Activated CD4-positive, alpha-beta memory T cell treated with anti-CD3 and anti-CD28 coated beads, Interleukin-2, amount 10 ng/mL, durations not matched to agents 7 days and 5 days (primary cell): Measurements from ENCODE around the gene GTF3C6. TPM values are rescaled to one million over a fixed set of nuclear protein-coding genes. Genes with fewer than 3 reads are reported as not detected.
"Not testable (repeated sequence)": the region's sequence is repeated elsewhere in the genome, so short reads cannot be mapped to it uniquely, and the experiment has no call there.

Experiments
- CTCF ChIA-PET: fragments of 350-600 bp; sonication (Branson Sonifier 250); formaldehyde crosslinking; loops from one replicate; lab custom pipeline; 2021; ENCODE audit warnings: antibody characterized with exemption, inconsistent platforms; lab: Charles Lee
- POLR2A ChIA-PET: fragments of 350-600 bp; sonication (Branson Sonifier 250); formaldehyde crosslinking; loops from one replicate; lab custom pipeline; 2021; ENCODE audit warnings: antibody characterized with exemption; lab: Charles Lee
- DNase-seq: peaks from one replicate; pipeline ENCODE4 v3.0.0-alpha.2; 2020
- H3K27ac Mint-ChIP-seq: one replicate; pipeline ENCODE4 v1.8.0; 2021; ENCODE audit warnings: mild to moderate bottlenecking, mixed read lengths
- H3K27me3 Mint-ChIP-seq: one replicate; pipeline ENCODE4 v1.8.0; 2021; ENCODE audit warnings: mixed read lengths
- H3K36me3 Mint-ChIP-seq: one replicate; pipeline ENCODE4 v1.8.0; 2021; ENCODE audit warnings: low read depth, mixed read lengths
- H3K4me1 Mint-ChIP-seq: one replicate; pipeline ENCODE4 v1.8.0; 2021; ENCODE audit warnings: mixed read lengths
- H3K4me3 Mint-ChIP-seq: one replicate; pipeline ENCODE4 v1.8.0; 2021; ENCODE audit warnings: mild to moderate bottlenecking, mixed read lengths
- H3K9me3 Mint-ChIP-seq: one replicate; pipeline ENCODE4 v1.8.0; 2021; ENCODE audit warnings: mixed read lengths
- total RNA-seq, 2 experiments: library from RNA; stranded (reverse); gene quantifications; one replicate each; pipeline ENCODE4 v1.2.3, GENCODE V29; 2021

Gene GTF3C6
- total RNA-seq, 2 experiments from 2014 or later = 83.2 to 93.3 TPM

- CTCF ChIA-PET = interaction anchor here (0.9 to 9.8 kb wide), 7 partner anchors 9 to 424 kb away, joined by 3 to 92 read pairs (median 4); no protein-coding TSS in a partner anchor
- POLR2A ChIA-PET = interaction anchor here (0.6 to 1.3 kb wide), 2 partner anchors 76 to 292 kb away, joined by 3 read pairs; partner anchors contain the start of gene AMD1
- H3K4me3 Mint-ChIP-seq = no peak overlapping the region
- no peaks in the 10 kb centered on the region for H3K36me3 Mint-ChIP-seq
- H3K27ac Mint-ChIP-seq = no peak overlapping the region
- H3K9me3 Mint-ChIP-seq = no peaks in the 10 kb centered on the region
- no peak for DNase-seq
- no peaks in the 10 kb centered on the region for H3K27me3 Mint-ChIP-seq
- H3K4me1 Mint-ChIP-seq = peaks cover 7% of the 10 kb centered on the region
These were observed 7.5 kb upstream of the GTF3C6 start for GRCh38 chr6:110951008-110951407.

- Mint-ChIP-seq H3K4me3 (no peak overlapping the region), H3K36me3 (no peaks in the 10 kb centered on the region), H3K9me3 (no peaks in the 10 kb centered on the region), H3K27ac (no peak overlapping the region), H3K27me3 (no peaks in the 10 kb centered on the region), H3K4me1 (peaks cover 10% of the 10 kb centered on the region)
- ChIA-PET CTCF (interaction anchor here (1.5 to 9.8 kb wide), 2 partner anchors 9 to 270 kb away, joined by 8 to 92 read pairs; no protein-coding TSS in a partner anchor), POLR2A (interaction anchor here (0.6 kb wide), 1 partner anchor 77 kb away, joined by 3 read pairs; no protein-coding TSS in a partner anchor)
- DNase-seq = no peak
These were observed 6.3 kb upstream of the GTF3C6 start for GRCh38 chr6:110951986-110952794.

- H3K4me3 Mint-ChIP-seq = no peak overlapping the region
- no peak for DNase-seq
- H3K27me3 Mint-ChIP-seq = no peaks in the 10 kb centered on the region
- H3K27ac Mint-ChIP-seq = no peak overlapping the region
- H3K36me3 Mint-ChIP-seq = peaks cover 3% of the 10 kb centered on the region
- POLR2A ChIA-PET = interaction anchor here (0.6 kb wide), 1 partner anchor 9 kb away, joined by 3 read pairs; no protein-coding TSS in a partner anchor
- peaks cover 15% of the 10 kb centered on the region for H3K4me1 Mint-ChIP-seq
- no peaks in the 10 kb centered on the region for H3K9me3 Mint-ChIP-seq
- CTCF ChIA-PET = interaction anchor here (0.7 to 9.8 kb wide), 3 partner anchors 10 to 271 kb away, joined by 5 to 92 read pairs (median 8); no protein-coding TSS in a partner anchor
These were observed 4.7 kb upstream of the GTF3C6 start for GRCh38 chr6:110953633-110954303.

- Mint-ChIP-seq H3K4me1 (peaks cover 19% of the 10 kb centered on the region), H3K9me3 (no peaks in the 10 kb centered on the region), H3K36me3 (peaks cover 40% of the 10 kb centered on the region), H3K4me3 (peak overlapping the region; percentile 95), H3K27me3 (no peaks in the 10 kb centered on the region), H3K27ac (peak overlapping the region; percentile 57)
- ChIA-PET POLR2A (interaction anchor here (0.6 to 4.0 kb wide), 8 partner anchors 12 to 524 kb away, joined by 3 to 75 read pairs (median 10); partner anchors contain the start of genes AMD1, CDK19 and RPF2), CTCF (interaction anchor here (0.6 to 1.1 kb wide), 4 partner anchors 11 to 108 kb away, joined by 3 to 4 read pairs (median 3); partner anchors contain the start of genes AMD1 and RPF2)
- DNase-seq = no peak
These were observed 1.5 kb downstream of the GTF3C6 start for GRCh38 chr6:110960014-110960390.

GRCh38 chr6:110962636-110963035 lies 4.1 kb downstream of the GTF3C6 start:
- H3K9me3 Mint-ChIP-seq, H3K27me3 Mint-ChIP-seq, CTCF ChIA-PET, DNase-seq, H3K27ac Mint-ChIP-seq, H3K4me3 Mint-ChIP-seq: not testable (repeated sequence)
- peaks cover 15% of the 10 kb centered on the region for H3K4me1 Mint-ChIP-seq
- H3K36me3 Mint-ChIP-seq = peaks cover 65% of the 10 kb centered on the region
- POLR2A ChIA-PET = interaction anchor here (1.5 kb wide), 1 partner anchor 88 kb away, joined by 3 read pairs; the partner anchor contains the start of gene AMD1

GRCh38 chr6:110965629-110966229 lies 7.2 kb downstream of the GTF3C6 start:
- H3K36me3 Mint-ChIP-seq = peaks cover 67% of the 10 kb centered on the region
- peaks cover 1% of the 10 kb centered on the region for H3K4me1 Mint-ChIP-seq
- H3K27ac Mint-ChIP-seq = no peak overlapping the region
- no peaks in the 10 kb centered on the region for H3K27me3 Mint-ChIP-seq
- POLR2A ChIA-PET = interaction anchor here (0.9 to 1.2 kb wide), 2 partner anchors 15 to 16 kb away, joined by 3 to 5 read pairs; partner anchors contain the start of gene RPF2
- no peak for DNase-seq
- CTCF ChIA-PET = interaction anchor here (0.7 kb wide), 2 partner anchors 284 to 298 kb away, joined by 3 read pairs; no protein-coding TSS in a partner anchor
- H3K9me3 Mint-ChIP-seq = no peaks in the 10 kb centered on the region
- H3K4me3 Mint-ChIP-seq = no peak overlapping the region

GRCh38 chr6:110968661-110969060 lies 10.2 kb downstream of the GTF3C6 start:
- not testable (repeated sequence) for H3K27ac Mint-ChIP-seq, H3K27me3 Mint-ChIP-seq, H3K9me3 Mint-ChIP-seq, H3K4me3 Mint-ChIP-seq, DNase-seq, H3K4me1 Mint-ChIP-seq
- ChIA-PET CTCF (interaction anchor here (0.7 kb wide), 1 partner anchor 284 kb away, joined by 3 read pairs; no protein-coding TSS in a partner anchor), POLR2A (interaction anchor here (0.9 kb wide), 1 partner anchor 92 kb away, joined by 3 read pairs; no protein-coding TSS in a partner anchor)
- peaks cover 42% of the 10 kb centered on the region for H3K36me3 Mint-ChIP-seq

- CTCF ChIA-PET = interaction anchor here (0.6 to 1.4 kb wide), 4 partner anchors 11 to 40 kb away, joined by 4 read pairs; partner anchors contain the start of gene RPF2
- DNase-seq = no peak
- POLR2A ChIA-PET = interaction anchor here (1.0 to 4.3 kb wide), 3 partner anchors 11 to 13 kb away, joined by 3 to 12 read pairs (median 11); partner anchors contain the start of genes GTF3C6 and RPF2
- H3K36me3 Mint-ChIP-seq = peaks cover 23% of the 10 kb centered on the region
- H3K27ac Mint-ChIP-seq = no peak overlapping the region
- no peaks in the 10 kb centered on the region for H3K27me3 Mint-ChIP-seq
- peaks cover 2% of the 10 kb centered on the region for H3K4me1 Mint-ChIP-seq
- H3K4me3 Mint-ChIP-seq = no peak overlapping the region
- no peaks in the 10 kb centered on the region for H3K9me3 Mint-ChIP-seq
These were observed 13.0 kb downstream of the GTF3C6 start for GRCh38 chr6:110971468-110971867.

GRCh38 chr6:110976575-110976974 lies 18.1 kb downstream of the GTF3C6 start:
- Mint-ChIP-seq H3K27ac (no peak overlapping the region), H3K9me3 (no peaks in the 10 kb centered on the region), H3K36me3 (peaks cover 15% of the 10 kb centered on the region), H3K4me1 (peaks cover 22% of the 10 kb centered on the region), H3K27me3 (no peaks in the 10 kb centered on the region), H3K4me3 (no peak overlapping the region)
- DNase-seq = no peak
- ChIA-PET POLR2A (interaction anchor here (1.2 kb wide), 1 partner anchor 102 kb away, joined by 5 read pairs; the partner anchor contains the start of gene AMD1), CTCF (interaction anchor here (0.6 to 0.7 kb wide), 2 partner anchors 11 to 1589 kb away, joined by 3 read pairs; no protein-coding TSS in a partner anchor)

- ChIA-PET POLR2A (interaction anchor here (1.0 to 1.9 kb wide), 2 partner anchors 21 to 164 kb away, joined by 3 to 8 read pairs; partner anchors contain the start of genes CDK19 and GTF3C6), CTCF (no interaction called here)
- no peaks in the 10 kb centered on the region for H3K27me3 Mint-ChIP-seq
- no peaks in the 10 kb centered on the region for H3K9me3 Mint-ChIP-seq
- H3K4me1 Mint-ChIP-seq = peaks cover 46% of the 10 kb centered on the region
- no peak overlapping the region for H3K27ac Mint-ChIP-seq
- no peak overlapping the region for H3K4me3 Mint-ChIP-seq
- DNase-seq = no peak
- H3K36me3 Mint-ChIP-seq = peaks cover 18% of the 10 kb centered on the region
These were observed 21.1 kb downstream of the GTF3C6 start for GRCh38 chr6:110979565-110980101.

- peak overlapping the region; percentile 99 for H3K4me3 Mint-ChIP-seq
- H3K9me3 Mint-ChIP-seq = no peaks in the 10 kb centered on the region
- H3K36me3 Mint-ChIP-seq = peaks cover 24% of the 10 kb centered on the region
- peak overlapping the region; percentile 97 for H3K27ac Mint-ChIP-seq
- H3K4me1 Mint-ChIP-seq = peaks cover 48% of the 10 kb centered on the region
- no peak for DNase-seq
- ChIA-PET POLR2A (interaction anchor here (0.9 to 1.9 kb wide), 3 partner anchors 22 to 165 kb away, joined by 3 to 8 read pairs (median 3); partner anchors contain the start of genes CDK19 and GTF3C6), CTCF (no interaction called here)
- H3K27me3 Mint-ChIP-seq = no peaks in the 10 kb centered on the region
These were observed 21.7 kb downstream of the GTF3C6 start for GRCh38 chr6:110980227-110980626.
